ENCODE results near the gene IRAK1. TPM values are rescaled to one million over a fixed set of nuclear protein-coding genes. Genes with fewer than 3 reads are reported as not detected.

The IRAK1 gene
- total RNA-seq, 1 experiment from 2014 or later: 92.3 TPM

GRCh38 chrX:153974726-153975286 lies 44.9 kb downstream of the IRAK1 start:
- H3K27ac ChIP-seq (ENCODE audit: low read depth, low read length): no peak overlapping the region; the same call in 1 of the 2 replicates
- CTCF ChIA-PET: no interaction called here
- intact Hi-C loops (cut with micrococcal nuclease): loop anchor here (10.0 kb wide), 1 partner anchor 420 kb away; the partner anchor contains the start of gene RPL10

More at GRCh38 chrX:153974726-153975286, 44.9 kb downstream of the IRAK1 start:
- no TSS peak for BruUV-seq (replicated peaks)
- Histone ChIP-seq H3K9me3 (ENCODE audit: control insufficient read depth in 1 of 2, insufficient read depth in 1 of 2, low read depth in 1 of 2, low read length in 2 of 2) (no peaks in the 10 kb centered on the region), H3K36me3 (ENCODE audit: control insufficient read depth in 1 of 2, insufficient read depth in 2 of 2, low read length in 2 of 2) (no peaks in the 10 kb centered on the region), H4K20me1 (ENCODE audit: insufficient read depth) (no peaks in the 10 kb centered on the region), H3K9me2 (ENCODE audit: insufficient read depth) (no peaks in the 10 kb centered on the region), H3K9ac (ENCODE audit: low read length) (no peak overlapping the region; the same call in 1 of the 2 replicates), H3K4me1 (ENCODE audit: control insufficient read depth in 1 of 2, insufficient read depth in 2 of 2, low read length in 2 of 2) (peaks cover 5 to 16% of the 10 kb centered on the region in 2 experiments), H3K79me2 (ENCODE audit: insufficient read depth, low read length) (peaks cover 23% of the 10 kb centered on the region), H3K4me3 (replicated peaks in 1 of 2; ENCODE audit: low read depth in 1 of 2, low read length in 2 of 2) (no peak overlapping the region), H3K27me3 (ENCODE audit: insufficient read depth, low read length) (no peaks in the 10 kb centered on the region), H3K4me2 (ENCODE audit: low read length) (peak overlapping the region; percentile 85; the same call in 1 of the 2 replicates), H2AFZ (ENCODE audit: low read depth, low read length, poor library complexity, severe bottlenecking) (no peak overlapping the region)
- ATAC-seq: no peak
- TF ChIP-seq CEBPB (IDR thresholded peaks at IDR 0.05; ENCODE audit: low read depth) (no peak), CTCF (IDR thresholded peaks at IDR 0.05 in 2 of 3, conservative IDR thresholded peaks at IDR 0.05 in 1 of 3; ENCODE audit: borderline replicate concordance in 1 of 3, insufficient read depth in 1 of 3, low read depth in 2 of 3, low read length in 2 of 3) (no peak), EZH2phosphoT487 (IDR thresholded peaks at IDR 0.05; ENCODE audit: borderline replicate concordance) (no peak), SP1 (IDR thresholded peaks at IDR 0.05; ENCODE audit: low read depth) (no peak), CBX3 (IDR thresholded peaks at IDR 0.05; ENCODE audit: low read depth) (no peak), ZNF274 (IDR thresholded peaks at IDR 0.05; ENCODE audit: low read depth, low read length) (no peak), RAD21 (IDR thresholded peaks at IDR 0.05; ENCODE audit: low read depth) (no peak), ZBTB33 (IDR thresholded peaks at IDR 0.05; ENCODE audit: extremely low read depth, insufficient replicate concordance, low read length) (no peak), ZFX (IDR thresholded peaks at IDR 0.05) (no peak), SIN3A (IDR thresholded peaks at IDR 0.05; ENCODE audit: low read depth) (no peak), YY1 (IDR thresholded peaks at IDR 0.05; ENCODE audit: extremely low read depth, insufficient replicate concordance, low read depth, low read length) (no peak), SRF (IDR thresholded peaks at IDR 0.05; ENCODE audit: low read depth) (no peak), POLR2AphosphoS5 (IDR thresholded peaks at IDR 0.05; ENCODE audit: low read depth, low read length) (no peak), REST (IDR thresholded peaks at IDR 0.05; ENCODE audit: low read depth) (no peak), MAX (IDR thresholded peaks at IDR 0.05) (no peak)
- DNase-seq (ENCODE audit: low read depth, low spot score): no peak
- POLR2A ChIA-PET: interaction anchor here (0.9 kb wide), 1 partner anchor 11 kb away, joined by 3 read pairs; no protein-coding TSS in a partner anchor
- RAD21 ChIA-PET (ENCODE audit: low non-redundant PET in 1 of 2, low total read pairs in 2 of 2, uncharacterized antibody in 2 of 2, unreplicated experiment in 2 of 2): no interaction called here
